UCSD-AML1 (cell line): ENCODE results near the gene KCTD6.

Source experiments
- DNase-seq: peaks from one replicate; lab custom pipeline; 2025; ENCODE audit not compliant: unreplicated experiment; lab: John Stamatoyannopoulos, UW

KCTD6 gene

DNA sequence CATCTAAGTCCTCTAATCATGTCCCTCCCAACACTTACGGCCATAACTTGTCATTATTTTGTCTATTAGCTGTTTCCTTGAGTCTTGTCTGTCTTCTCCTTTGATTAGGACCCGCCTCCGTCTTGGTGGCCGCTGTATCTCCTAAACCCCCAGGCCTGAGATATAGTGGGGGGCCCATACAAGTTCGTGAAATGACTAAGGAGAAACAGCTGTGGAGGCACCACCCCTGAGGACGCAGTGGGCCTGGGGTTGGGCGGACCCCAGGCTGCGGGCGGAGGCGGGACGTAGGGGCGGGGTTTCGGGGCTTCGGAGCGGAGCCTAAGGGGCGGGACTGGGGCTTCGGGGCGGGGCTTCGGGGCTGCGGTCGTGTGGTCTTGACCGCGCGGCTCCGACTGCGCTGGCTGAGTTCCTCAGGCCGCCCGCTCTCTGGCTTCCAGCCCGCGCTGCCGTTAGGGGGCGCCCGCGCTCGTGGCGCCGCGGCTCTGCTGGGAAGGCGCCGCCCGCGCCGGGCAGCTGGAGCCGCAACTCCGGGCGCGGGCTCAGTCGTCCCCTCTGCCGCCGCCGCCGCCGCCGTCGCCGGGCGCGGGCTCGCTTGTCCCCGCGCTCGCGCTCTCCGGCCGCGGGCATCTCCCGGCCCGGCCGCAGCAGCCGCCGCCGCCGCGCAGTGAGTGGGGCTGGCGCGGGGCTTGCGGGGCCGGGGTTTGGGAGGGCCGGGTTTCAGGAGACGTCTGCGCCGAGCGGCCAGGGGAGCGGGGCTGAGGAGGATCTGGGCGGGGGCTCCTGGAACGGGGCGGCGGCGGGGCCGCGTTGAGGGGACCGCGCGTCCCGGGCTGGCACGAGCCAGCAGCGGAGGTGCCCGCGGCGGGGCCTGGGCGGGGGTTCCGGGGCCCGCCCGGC is at the start of gene KCTD6:
Gene KCTD6, plus strand, starts transcription at position 591 of the 897 bp plus-strand sequence. CDS start 6,660 bp downstream, outside the sequence.
- peak; percentile 97 for DNase-seq

DNA sequence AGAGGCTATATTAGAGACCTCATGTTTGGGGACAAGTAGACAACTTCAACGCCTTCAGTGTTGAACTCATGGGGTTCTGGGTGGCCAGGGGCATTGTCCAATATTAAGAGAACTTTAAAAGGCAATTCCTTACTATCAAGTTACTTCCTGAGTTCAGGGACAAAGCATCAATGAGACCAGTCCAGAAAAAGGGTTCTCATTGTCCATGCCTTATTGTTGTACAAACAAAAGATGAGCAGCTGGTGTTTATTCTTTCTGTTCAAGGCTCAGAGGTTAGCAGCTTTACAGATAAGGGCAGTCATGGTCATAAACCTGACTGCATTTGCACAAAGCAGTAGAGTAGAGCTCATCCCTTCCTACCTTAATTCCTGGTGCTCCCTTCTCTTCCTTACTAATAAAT is 39.7 kb upstream of the KCTD6 start:
- no peak for DNase-seq

DNA sequence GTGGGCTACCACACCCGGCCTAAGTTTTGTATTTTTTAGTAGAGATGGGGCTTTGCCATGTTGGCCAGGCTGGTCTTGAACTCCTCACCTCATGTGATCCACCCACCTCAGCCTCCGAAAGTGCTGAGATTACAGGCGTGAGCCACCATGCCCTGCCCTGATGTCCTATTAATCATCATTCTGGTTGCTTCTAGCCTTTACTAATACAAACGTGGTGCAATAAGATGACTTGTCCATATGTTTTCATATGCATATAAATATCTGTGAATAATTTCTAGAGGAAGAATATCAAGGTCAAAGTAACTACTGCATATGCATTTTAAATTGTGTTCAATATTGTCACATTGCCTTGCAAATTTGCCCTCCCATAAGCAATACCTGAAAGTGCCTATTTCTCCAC is 32.7 kb upstream of the KCTD6 start:
- no peak for DNase-seq

DNA sequence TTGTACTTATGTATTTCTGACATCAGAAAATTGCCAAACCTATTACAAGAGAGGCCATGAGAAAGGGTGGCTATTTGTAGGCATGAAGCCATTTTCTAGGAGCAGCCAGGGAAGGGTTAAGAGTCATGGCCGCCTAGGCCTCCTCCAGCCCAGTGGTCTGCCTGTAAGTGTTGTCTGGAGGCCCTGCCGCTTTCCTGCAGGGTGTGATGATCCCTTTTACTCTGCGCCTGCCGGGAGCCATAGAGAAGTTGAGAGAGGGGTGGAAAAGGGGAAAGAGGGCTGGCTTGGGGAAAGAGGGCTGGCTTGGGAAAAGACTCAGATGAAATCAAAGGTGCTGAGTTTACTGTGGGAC is 29.1 kb upstream of the KCTD6 start:
- DNase-seq, result no peak

DNA sequence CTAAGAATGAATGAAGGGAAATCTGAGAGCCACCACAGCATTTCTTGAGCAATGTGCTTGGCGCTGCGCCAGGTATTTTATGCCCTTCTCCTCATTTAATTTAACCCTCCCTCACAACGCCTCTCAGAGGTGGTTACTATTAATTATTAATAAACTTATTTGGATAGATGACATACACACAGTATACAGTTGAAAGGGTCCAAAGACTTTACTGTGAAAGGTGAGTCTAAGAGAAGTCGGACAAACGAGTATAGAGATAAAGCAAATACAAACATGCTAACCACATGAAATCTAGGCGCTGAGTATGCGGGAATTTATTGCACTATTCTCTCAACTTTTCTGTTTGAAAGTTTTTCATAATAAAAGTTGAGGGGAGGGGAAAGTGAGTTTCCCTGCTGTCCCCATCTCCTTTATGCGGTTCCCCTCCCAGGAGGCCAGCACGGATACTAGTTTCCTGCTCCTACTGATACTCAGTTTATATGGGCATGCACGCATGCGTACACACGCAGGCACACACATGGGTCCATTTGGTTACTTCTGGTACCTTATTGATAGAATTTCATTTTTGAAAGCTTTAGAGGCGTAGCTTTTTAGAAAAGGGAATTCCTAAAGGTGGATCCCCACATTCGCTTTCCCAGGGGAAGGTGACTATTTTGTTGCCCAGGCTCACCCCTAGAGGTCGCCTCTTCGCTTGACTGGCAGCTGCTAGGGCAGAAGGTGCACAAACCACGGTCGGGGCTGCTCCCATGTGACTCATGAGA is 28.5 kb upstream of the KCTD6 start:
- DNase-seq, result peak; percentile 55

DNA sequence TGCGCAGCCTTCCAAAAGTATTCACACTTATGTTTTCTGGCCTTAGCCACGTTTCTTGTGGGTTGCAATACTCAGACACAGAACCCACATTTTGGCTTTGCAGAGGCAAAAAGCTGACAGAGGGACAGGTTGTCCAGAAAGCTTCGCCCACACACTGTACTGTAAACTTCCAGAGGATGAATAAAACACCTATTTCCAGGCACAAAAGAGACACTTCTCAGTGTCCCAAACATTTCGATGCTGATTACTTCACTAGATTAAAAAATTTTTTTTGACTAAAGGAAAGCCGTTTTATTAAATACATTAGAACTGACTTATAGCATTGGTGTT is 28.0 kb upstream of the KCTD6 start:
- no peak for DNase-seq

DNA sequence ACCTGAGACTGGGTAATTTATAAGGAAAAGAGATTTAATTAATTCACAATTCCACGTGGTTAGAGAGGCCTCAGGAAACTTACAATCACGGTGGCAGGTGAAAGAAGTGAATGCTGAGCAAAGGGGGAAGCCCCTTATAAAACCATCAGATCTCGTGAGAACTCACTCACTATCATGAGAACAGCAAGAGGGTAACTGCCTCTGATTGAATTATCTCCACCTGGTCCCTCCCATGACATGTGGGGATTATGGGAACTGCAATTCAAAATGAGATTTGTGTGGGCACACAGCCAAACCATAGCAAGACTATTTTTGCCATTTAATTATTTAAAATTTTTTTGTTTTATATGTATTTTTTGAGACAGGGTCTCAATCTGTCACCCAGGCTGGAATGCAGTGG is 27.0 kb upstream of the KCTD6 start:
- DNase-seq, result no peak

DNA sequence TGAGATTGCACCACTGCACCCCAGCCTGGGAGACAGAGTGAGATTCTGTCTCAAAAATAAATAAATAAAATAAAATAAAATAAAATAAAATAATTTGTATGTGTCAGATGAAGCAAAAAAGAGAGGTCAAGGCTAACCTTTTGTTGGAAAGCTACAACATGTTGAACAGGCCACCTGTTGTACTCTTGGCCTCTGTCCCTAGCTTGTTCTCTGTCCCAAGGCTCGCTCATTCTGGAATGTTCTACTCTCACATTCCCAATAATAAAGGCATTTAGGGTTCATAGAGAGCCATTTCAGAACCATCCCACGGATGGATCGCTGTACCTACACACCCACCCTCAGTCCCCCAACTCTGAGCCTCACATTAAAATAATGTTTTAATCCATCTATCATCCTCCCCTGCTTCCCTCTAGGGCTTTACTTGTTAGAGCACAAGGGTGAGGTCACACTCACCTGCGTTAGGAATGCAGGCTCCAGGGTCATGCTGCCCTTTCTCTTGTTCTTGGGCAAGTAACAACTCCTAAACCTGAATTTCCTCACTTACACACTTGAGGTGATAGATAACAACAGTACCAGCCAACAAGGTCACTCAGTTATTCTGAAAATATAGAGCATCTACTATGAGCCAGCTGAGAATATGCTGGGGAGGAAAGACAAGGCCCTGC is 24.9 kb upstream of the KCTD6 start:
- DNase-seq, result no peak

DNA sequence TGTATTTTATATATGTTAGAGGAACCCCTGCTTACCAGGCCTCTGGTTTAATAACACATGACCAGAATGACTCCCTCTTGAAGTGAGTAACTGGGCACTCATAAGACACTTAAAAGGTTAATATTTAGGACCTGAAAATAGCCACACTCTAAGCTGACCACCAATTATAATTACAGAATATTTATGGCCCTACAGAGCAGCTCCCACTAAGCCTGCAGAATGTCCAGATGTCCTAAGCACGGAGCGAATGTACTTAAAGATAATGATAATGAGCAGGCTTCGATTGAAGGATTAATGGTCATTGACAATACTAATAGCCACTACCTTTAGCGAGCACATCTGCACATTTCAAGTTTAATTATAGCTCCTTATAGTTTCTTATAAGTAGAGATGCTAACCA is 22.8 kb upstream of the KCTD6 start:
- DNase-seq, result no peak

DNA sequence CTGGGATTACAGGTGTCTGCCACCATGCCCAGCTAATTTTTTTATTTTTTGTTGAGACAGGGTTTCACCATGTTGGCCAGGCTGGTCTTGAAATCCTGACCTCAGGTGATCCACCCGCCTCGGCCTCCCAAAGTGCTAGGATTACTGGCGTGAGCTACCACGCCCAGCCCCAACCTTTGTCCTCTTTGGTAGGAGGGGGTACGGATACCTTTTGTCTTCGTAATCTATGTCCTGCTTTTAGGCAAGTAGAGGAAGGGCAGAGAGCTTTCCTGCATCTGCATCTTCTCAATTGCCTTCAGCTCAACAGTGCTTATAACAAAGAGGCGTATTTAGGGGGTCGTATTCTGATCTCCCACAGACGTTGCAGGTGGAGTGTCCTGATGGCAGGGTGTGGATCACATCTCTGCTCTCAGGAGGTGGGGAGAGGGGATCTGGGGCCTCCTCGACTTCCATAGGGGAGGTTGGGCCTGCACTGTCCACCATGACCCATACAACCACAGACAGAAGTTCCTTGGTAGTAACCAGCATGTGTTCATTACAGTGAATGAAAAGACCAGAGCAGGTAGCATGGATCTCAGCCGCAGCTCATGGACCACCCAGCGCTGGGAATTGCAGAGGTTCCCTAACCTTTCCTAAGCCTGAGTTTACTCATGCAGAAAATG is 21.4 kb upstream of the KCTD6 start:
- DNase-seq, result no peak

DNA sequence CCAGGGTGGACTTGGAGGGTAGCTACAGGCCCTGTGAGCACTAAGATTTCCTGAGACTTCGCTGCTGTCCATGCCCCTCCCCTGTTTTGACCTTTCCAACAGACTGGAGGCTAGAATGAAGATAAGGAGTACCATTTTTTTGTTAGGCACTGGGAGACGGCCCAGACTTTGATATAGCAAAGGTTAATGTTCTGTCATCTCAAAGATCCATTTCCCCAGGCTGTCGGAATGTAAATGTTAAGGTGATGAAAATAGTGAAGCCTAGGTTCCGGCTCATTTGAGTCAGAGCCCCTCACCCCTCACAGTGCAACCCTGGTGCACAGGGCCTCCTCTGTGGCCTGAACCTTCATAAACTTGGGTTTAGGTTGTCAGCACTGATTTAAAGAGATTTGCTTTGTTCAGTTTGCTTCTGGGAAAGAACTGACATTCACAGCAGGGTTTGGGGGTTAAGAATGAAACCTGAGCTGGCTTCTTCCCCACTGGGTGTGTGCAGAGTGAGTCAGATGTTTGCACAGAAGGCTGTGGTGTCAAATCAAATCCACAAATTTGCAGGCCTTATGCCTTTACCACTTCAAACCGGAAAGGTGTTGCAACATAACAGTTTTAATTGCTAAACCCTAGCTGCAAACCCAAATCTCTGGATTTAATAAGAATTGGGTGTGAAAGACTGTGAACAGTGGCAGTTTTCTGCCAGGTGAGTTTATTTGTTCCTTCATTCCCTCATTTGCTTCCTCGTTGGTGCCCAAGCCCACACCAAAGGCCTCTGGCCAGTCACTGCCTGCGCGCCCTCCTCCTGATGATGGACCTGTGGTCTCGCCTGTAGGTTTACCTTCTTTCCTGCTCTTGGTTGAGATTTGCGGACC is 20.6 kb upstream of the KCTD6 start:
- peak; percentile 21 for DNase-seq

DNA sequence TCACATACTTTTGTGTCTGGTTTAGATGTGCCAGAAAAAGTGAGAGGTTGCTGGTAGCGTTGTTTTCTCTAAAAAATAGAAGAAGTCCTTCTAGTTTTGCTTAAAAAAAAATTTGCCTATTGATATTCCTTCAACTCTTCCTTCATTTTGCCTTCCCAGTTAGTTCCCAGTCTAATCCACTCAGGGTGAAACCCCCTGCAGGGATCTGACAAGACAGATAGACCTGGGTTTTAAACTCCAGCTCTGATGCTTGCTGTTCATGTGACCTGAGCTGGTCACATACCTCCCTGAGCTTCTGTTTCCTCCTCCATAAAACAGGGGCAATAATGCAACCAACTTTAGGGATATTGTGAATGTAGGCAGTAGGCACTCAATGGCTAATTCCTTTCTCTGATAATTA is 18.6 kb upstream of the KCTD6 start:
- DNase-seq, result no peak

DNA sequence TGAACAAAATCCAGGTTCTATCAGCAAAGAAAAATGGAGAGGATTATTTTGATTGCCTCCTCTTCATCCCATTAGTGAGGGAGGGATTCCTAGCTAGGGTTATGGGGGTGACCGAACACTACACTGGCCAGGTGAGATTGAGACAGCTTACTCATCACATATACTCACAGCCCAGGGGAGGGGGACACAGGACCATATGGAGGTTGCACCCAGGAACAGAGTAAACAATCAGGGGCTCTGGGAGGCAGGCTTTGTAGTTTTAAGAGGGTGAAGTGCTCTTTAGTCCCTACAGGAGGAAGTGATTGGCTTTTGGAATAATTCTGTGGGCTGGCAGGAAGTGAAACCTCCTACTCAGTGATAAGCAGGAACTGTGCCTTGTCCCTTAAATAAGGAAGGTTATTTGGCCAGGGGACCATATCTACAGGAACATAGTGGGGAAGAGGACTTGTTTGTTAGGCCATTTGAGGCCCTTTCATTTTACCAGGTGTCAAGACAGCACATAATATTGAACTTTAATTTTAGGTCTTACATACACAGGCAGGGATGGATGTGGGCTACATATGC is 17.5 kb upstream of the KCTD6 start:
- peak; percentile 17 for DNase-seq

DNA sequence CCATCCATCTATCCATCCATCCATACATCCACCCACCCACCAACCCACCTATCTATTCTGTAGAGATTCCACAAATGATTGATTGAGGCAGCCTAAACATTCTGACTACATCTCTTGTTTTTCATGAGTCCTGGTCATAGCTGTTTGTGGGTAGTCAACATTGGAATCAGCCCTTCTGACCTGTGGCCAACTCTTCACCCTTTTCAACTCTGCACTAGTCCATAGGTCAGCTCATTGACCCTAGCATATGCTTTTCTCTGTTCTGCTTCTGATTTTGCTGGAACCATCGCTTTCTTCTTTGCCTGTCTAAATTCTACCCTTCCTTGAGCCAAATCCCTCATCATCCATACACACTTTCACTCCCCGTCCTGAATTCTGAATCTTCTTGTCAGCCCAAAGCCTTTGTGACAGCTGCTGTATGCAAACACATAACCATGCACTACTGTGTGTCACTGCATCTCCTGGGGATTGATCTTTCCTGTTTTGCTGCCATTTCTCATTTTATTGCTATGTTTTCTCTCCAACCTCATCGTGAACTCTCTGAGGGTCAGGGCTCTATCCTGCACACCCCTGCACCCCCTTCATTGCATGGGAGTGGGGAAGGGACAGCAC is 16.8 kb upstream of the KCTD6 start:
- no peak for DNase-seq

DNA sequence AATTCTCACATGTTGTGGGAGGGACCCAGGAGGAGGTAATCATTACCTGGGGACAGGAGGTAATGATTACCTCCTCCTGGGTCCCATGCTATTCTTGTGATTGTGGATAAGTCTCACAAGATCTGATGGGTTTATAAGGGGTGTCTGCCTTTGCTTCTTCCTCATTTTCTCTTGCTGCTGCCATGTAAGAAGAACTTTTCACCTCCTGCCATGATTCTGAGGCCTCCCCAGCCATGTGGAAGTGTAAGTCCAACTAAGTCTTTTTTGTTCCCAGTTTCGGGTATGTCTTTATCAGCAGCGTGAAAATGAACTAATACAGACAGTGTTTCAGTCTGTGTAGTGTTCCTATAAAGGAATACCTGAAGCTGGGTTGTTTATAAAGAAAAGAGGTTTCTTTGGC is 13.1 kb upstream of the KCTD6 start:
- DNase-seq, result no peak

DNA sequence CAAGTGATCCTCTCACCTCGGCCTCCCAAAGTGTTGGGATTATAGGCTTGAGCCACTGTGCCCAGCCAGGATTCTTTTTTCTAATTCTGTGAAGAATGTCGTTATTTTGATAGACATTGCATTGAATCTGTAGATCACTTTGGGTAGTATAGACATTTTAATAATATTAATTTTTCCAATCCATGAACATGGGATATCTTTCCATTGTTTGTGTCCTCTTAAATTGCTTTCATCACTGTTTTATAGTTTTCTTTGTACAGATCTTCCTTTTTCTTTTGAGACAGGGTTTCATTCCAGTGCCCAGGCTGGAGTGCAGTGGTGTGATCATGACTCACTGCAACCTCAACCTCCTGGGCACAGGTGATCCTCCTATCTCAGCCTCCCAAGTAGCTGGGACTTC is 11.6 kb upstream of the KCTD6 start:
- DNase-seq, result no peak

DNA sequence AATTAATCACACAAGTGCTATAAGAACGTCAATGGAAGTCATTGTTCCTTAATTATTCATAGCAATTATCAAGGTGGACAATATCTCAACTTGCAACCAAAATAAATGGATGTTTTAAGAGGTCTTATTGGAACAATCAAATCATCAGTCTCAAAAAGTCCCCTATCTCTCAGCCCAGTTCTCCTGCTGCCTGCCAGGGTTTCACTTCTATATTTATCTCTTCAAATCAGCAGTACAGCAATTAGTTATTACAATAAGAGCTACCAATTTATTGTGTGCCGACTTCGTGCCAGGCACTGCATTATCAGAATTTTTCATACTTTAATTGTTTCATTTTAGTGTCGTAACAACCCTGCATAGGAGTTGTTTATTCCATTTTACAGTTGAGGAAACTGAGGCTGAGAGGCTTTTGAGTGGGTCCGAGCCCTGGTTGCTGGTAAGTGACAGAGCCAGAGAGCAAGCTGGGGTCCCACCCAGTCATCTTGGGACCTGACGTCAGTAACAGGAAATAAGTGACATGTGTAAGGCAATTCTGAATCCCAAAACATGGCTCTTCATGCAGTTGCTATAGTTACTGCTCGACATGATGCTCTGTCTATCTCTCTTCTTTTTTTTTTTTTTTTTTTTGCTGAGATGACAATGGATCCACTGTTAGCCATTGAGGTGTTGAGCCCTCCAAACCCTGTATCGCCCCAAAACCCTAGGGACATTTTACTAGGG is 8.8 kb upstream of the KCTD6 start:
- no peak for DNase-seq

DNA sequence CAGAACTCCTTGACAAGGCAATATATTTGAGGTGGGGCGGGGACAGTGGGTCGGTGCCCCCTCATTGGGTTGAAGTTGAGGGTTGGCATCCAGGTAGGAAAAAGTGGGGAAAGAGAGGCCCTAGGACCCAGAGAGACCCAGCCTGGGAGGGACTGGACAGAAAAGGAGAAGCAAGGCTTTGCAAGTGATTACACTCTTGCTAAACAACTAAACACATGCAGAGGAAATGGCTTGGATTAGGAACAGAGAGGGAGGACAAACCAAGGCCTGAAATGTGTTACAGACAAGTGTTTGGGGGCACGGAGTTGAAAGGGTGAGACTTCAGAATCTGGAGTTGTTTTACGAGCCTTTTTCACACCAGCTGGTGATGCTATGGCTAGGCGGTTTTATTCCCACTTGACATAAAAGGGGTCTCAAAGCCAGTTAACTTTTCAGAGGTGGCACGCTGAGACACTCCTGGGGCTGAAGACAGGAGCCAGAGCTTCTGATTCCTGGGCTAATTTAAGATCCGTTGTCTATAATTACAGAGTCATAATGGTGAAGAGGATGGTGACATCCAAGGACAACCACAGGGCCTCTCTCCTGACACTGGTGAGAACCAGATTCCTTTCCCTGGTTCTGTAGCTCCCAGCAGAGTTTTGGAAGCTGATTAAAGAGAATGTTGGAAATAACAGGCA is 7.7 kb upstream of the KCTD6 start:
- no peak for DNase-seq

DNA sequence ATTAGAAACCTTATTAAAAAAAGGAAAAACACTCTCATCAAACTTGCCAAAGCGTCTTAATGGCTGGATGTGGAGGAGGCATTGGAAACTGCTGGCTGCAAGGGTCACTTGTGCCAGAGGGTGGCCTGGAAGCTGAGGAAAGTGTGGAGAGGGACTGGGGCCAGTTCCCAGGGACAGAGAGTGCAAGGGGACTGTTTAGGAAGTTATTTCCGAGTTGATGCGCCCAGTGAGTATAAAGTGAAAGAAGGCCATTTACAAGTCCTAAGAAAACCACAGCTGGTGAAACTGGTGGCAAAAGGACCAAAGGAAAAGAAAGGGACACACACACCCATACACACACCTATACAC is 7.2 kb upstream of the KCTD6 start:
- no peak for DNase-seq
